PC-9 (cell line): ENCODE results near the gene OSBPL6.

Experiments used
- CTCF ChIP-seq: fragments of 200-600 bp; sonication (generic); conservative IDR thresholded peaks from 2 replicates; pipeline ENCODE4 v1.6.1; 2017; ENCODE audit warnings: mixed run types, antibody characterized with exemption, mild to moderate bottlenecking, moderate library complexity
- EZH2 ChIP-seq: fragments of 200-600 bp; sonication (generic); IDR thresholded peaks from 2 replicates; pipeline ENCODE4 v1.8.0; 2017; ENCODE audit warnings: antibody characterized with exemption, low read depth

- TF ChIP-seq CTCF (no peak), EZH2 (no peak)
Measured at GRCh38 chr2:178449700-178450523, 255.6 kb downstream of the OSBPL6 start.
